Esophagus muscularis mucosa (tissue), 4 donors: ENCODE data around the gene TRPV4. TPM values are rescaled to one million over a fixed set of nuclear protein-coding genes. Genes with fewer than 3 reads are reported as not detected.

Source experiments
- DNase-seq: peaks from one replicate; pipeline ENCODE4 v3.0.0-alpha.2; 2017; ENCODE audit errors: extremely low spot score
- H3K27ac ChIP-seq, 4 donors: fragments of 200-600 bp; sonication (generic); replicated peaks in 1 of 4; 1 replicate in 3 of 4; 2 replicates in 1 of 4; pipeline ENCODE4 v1.5.1; 2016 to 2019; ENCODE audit warnings: mild to moderate bottlenecking in 1 of 4
- H3K27me3 ChIP-seq, 4 donors: fragments of 200-600 bp; sonication (generic); one replicate each; pipeline versions ENCODE4 v1.5.1 to v1.6.0; 2016 to 2019
- H3K36me3 ChIP-seq, 4 donors: fragments of 200-600 bp; sonication (generic); one replicate each; pipeline ENCODE4 v1.5.1; 2016 to 2019
- H3K4me1 ChIP-seq, 4 donors: fragments of 200-600 bp; sonication (generic); one replicate each; pipeline ENCODE4 v1.5.1; 2016 to 2019
- H3K4me3 ChIP-seq, 4 donors: fragments of 200-600 bp; sonication (generic); 1 replicate in 2 of 4; 2 replicates in 2 of 4; pipeline ENCODE4 v1.5.1; 2016 to 2019; ENCODE audit warnings: mild to moderate bottlenecking in 4 of 4, moderate library complexity in 1 of 4
- H3K9me3 ChIP-seq, 4 donors: fragments of 200-600 bp; sonication (generic); 1 replicate in 3 of 4; 2 replicates in 1 of 4; pipeline ENCODE4 v1.5.1; 2016 to 2019
- CTCF ChIP-seq, 3 experiments: fragments of 200-600 bp in 2 of 3; fragments of 450-650 bp in 1 of 3; sonication (generic) in 2 of 3; IDR thresholded peaks; one replicate each; pipeline ENCODE4 v1.5.1; 2017 to 2019; ENCODE audit warnings: antibody characterized with exemption in 3 of 3, mild to moderate bottlenecking in 2 of 3, moderate library complexity in 1 of 3
- EP300 ChIP-seq: sonication (generic); formaldehyde crosslinking; IDR thresholded peaks from one replicate; pipeline ENCODE4 v1.6.1; 2017; ENCODE audit warnings: antibody characterized with exemption
- POLR2A ChIP-seq: fragments of 450-650 bp; IDR thresholded peaks from one replicate; pipeline ENCODE4 v1.6.1; 2017; ENCODE audit warnings: antibody characterized with exemption, moderate library complexity, mild to moderate bottlenecking, low read depth
- POLR2AphosphoS5 ChIP-seq, 2 donors: sonication (generic); formaldehyde crosslinking; IDR thresholded peaks; one replicate each; pipeline ENCODE4 v1.6.1; 2017; ENCODE audit warnings: antibody characterized with exemption in 2 of 2
- WGBS: methylation state at CpG from one replicate; pipeline ENCODE4 v1.1.5; 2018; 5-methylcytosine and 5-hydroxymethylcytosine counted together
- intact Hi-C: fragments of 100-400 bp; cut with DNase I; formaldehyde crosslinking; loops from one replicate; pipeline ENCODE4 v1.15.1; 2023
- total RNA-seq, 4 donors: library from RNA; depleted of rRNA; stranded (reverse); fragments of >200 nt; gene quantifications; one replicate each; pipeline versions ENCODE4 v1.1.0 to v1.2.1, GENCODE V29; 2016

TRPV4 gene
- total RNA-seq = under 1 TPM; under 0.01 to 0.63 (median 0.35) TPM

GRCh38 chr12:109833307-109834189, at the start of gene TRPV4:
Gene TRPV4 (minus strand): TSS chr12:109833398. CDS start chr12:109814796, 18,602 bp downstream.
- Histone ChIP-seq H3K9me3 (no peaks in the 10 kb centered on the region), H3K4me1 (peaks cover 2 to 18% (median 11%) of the 10 kb centered on the region in 4 donors), H3K4me3 (peak within 1 kb of the TSS; percentile 49 to 63 (median 52)), H3K36me3 (no peaks in the 10 kb centered on the region), H3K27ac (no peak within 1 kb of the TSS), H3K27me3 (peaks cover 4 to 55% (median 6%) of the 10 kb centered on the region in 4 donors)
- TF ChIP-seq POLR2A (no peak), CTCF (IDR thresholded peaks at IDR 0.05) (no peak), EP300 (no peak), POLR2AphosphoS5 (IDR thresholded peaks at IDR 0.05) (no peak)
- 55% methylated on average over 16 of the region's 67 CpGs for WGBS
- intact Hi-C loops = no loop called here
- DNase-seq = no peak

GRCh38 chr12:109881752-109882151, 48.6 kb upstream of the TRPV4 start:
- H3K9me3 ChIP-seq = no peaks in the 10 kb centered on the region
- no peak overlapping the region for H3K27ac ChIP-seq
- intact Hi-C loops = no loop called here
- peaks cover 24 to 38% (median 32%) of the 10 kb centered on the region in 4 donors for H3K4me1 ChIP-seq
- DNase-seq = no peak
- 89% methylated on average over 2 of the region's 2 CpGs for WGBS
- H3K27me3 ChIP-seq = peaks cover 0 to 2% (median 0%) of the 10 kb centered on the region in 4 donors
- no peaks in the 10 kb centered on the region for H3K36me3 ChIP-seq
- no peak overlapping the region for H3K4me3 ChIP-seq
- TF ChIP-seq POLR2AphosphoS5 (IDR thresholded peaks at IDR 0.05) = no peak
- TF ChIP-seq EP300 = no peak
- no peak for TF ChIP-seq POLR2A
- TF ChIP-seq CTCF (IDR thresholded peaks at IDR 0.05) = no peak

- no peak for DNase-seq
- H3K27ac ChIP-seq = peak overlapping the region; percentile 59 to 84 (median 83)
- TF ChIP-seq POLR2A (no peak), CTCF (IDR thresholded peaks at IDR 0.05) (no peak), EP300 (no peak), POLR2AphosphoS5 (IDR thresholded peaks at IDR 0.05) (no peak)
- no peaks in the 10 kb centered on the region for H3K36me3 ChIP-seq
- H3K9me3 ChIP-seq = no peaks in the 10 kb centered on the region
- peaks cover 24 to 43% (median 32%) of the 10 kb centered on the region in 4 donors for H3K4me1 ChIP-seq
- WGBS = 9% methylated on average over 4 of the region's 9 CpGs
- intact Hi-C loops = no loop called here
- peak overlapping the region; percentile 83 to 92 (median 86) for H3K4me3 ChIP-seq
- no peaks in the 10 kb centered on the region for H3K27me3 ChIP-seq
Observed at GRCh38 chr12:109880938-109881337, 47.7 kb upstream of the TRPV4 start.

- no peaks in the 10 kb centered on the region for H3K27me3 ChIP-seq
- H3K27ac ChIP-seq = peak within 1 kb of the TSS; percentile 76 to 84 (median 83)
- no peaks in the 10 kb centered on the region for H3K9me3 ChIP-seq
- peaks cover 24 to 43% (median 32%) of the 10 kb centered on the region in 4 donors for H3K4me1 ChIP-seq
- peak within 1 kb of the TSS; percentile 83 to 92 (median 86) for H3K4me3 ChIP-seq
- WGBS = 0% methylated on average over 9 of the region's 92 CpGs
- no peak for DNase-seq
- TF ChIP-seq CTCF (IDR thresholded peaks at IDR 0.05) = peak; percentile 60 to 97 (median 78)
- no peak for TF ChIP-seq EP300
- TF ChIP-seq POLR2AphosphoS5 (IDR thresholded peaks at IDR 0.05) = no peak
- no peak for TF ChIP-seq POLR2A
- H3K36me3 ChIP-seq = no peaks in the 10 kb centered on the region
- intact Hi-C loops = no loop called here
Observed at GRCh38 chr12:109880043-109880931, 47.1 kb upstream of the TRPV4 start, which contains the start of gene GLTP. Gene GLTP (minus strand): TSS chr12:109880541. CDS start chr12:109880374, 167 bp downstream.
